ENCODE results near the gene LDLRAD1.

DNA sequence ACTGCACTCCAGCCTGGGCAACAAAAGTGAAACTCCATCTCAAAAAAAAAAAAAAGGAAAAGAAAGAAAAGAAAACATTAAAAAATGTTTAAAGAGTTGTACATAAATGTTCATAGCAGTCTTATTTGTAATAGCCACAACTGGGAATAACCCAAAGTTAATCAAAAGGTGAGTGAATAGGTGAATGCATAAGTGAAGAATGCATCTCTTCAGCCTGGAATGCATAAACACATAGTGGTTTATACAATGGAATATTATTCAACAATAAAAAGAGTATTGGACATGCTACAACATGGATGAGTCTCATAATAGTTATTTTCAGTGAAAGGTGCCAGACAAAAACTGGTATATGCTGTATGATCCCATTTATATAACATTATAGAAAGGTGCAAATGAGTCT, 18.1 kb downstream of the LDLRAD1 start:
- TF ChIP-seq, protein P1, sequence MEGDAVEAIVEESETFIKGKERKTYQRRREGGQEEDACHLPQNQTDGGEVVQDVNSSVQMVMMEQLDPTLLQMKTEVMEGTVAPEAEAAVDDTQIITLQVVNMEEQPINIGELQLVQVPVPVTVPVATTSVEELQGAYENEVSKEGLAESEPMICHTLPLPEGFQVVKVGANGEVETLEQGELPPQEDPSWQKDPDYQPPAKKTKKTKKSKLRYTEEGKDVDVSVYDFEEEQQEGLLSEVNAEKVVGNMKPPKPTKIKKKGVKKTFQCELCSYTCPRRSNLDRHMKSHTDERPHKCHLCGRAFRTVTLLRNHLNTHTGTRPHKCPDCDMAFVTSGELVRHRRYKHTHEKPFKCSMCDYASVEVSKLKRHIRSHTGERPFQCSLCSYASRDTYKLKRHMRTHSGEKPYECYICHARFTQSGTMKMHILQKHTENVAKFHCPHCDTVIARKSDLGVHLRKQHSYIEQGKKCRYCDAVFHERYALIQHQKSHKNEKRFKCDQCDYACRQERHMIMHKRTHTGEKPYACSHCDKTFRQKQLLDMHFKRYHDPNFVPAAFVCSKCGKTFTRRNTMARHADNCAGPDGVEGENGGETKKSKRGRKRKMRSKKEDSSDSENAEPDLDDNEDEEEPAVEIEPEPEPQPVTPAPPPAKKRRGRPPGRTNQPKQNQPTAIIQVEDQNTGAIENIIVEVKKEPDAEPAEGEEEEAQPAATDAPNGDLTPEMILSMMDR (IDR thresholded peaks at IDR 0.05): no peak
- TF ChIP-seq EP300 (IDR thresholded peaks at IDR 0.05) (no peak), POLR2A (IDR thresholded peaks at IDR 0.05) (no peak)
